MV-4-11 (cell line): ENCODE results near the gene TIAM1.

Source experiments
- DNase-seq: peaks from one replicate; lab custom pipeline; 2025; lab: John Stamatoyannopoulos, UW

Gene TIAM1

DNA sequence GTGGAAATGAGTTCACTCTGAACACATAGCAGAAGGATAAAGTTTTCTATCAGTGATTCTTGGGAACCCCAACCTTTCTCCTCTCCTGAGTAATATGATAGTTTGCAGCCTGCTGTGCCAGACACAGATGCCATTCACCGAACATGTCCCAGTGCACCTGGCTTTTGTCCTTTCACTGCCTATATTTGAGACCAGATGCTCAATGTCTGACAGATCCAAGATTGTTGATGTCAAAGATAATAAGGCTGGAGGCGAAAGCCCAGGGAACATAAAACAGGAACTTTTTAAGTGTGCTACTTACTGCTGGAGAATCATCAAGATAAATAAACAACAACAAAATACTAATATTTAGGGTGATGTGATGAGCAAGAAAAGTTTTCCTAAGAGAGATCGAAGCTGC, 139.3 kb downstream of the TIAM1 start:
- no peak for DNase-seq

DNA sequence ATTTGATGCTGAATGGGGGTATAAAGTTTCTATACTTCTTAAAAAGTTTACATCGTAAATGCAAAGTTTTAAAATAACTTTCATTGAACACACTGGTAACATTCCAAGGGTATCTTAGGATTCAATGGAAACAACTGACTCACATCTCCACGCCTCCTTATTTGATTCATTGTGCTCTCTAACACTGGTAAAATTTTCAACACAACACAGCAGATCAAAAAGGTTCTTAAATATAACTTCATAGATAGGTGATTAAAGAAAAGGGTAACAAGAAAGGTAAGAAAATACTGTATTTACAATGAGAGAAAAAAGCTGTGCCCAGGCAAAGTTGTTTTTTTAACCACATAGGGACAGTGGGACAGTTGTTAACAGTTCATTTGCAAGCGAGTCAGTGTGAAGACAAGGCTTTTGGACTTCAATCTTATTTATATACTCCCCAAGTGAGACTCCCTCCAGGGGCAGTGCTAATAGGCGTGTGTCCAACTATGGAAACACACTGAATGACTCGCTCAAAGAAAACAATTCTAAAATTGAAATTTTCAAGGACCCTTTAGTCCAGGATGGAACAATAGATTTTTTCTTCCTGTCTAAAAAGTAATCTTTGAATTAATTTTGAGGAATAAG, 140.5 kb downstream of the TIAM1 start:
- DNase-seq, result no peak

DNA sequence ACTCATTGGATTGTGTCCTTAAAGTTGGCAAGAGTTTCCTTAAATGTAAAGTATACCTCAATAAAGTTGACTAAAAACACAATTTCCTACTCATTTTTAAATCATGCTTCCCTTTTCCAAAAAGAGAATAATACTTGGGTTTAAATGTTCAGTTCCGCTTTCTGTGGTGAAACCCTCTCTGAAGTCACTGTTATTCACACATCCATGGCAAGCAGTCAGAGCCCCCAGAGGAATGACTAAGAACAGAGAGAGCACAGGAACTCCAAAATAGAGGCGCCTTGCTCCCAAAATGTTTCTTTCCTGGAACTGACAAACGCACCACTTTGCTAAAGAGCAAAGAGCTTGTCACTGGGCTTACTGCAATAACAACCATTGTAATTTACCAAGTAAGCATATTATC, 142.5 kb downstream of the TIAM1 start:
- peak; percentile 96 for DNase-seq

DNA sequence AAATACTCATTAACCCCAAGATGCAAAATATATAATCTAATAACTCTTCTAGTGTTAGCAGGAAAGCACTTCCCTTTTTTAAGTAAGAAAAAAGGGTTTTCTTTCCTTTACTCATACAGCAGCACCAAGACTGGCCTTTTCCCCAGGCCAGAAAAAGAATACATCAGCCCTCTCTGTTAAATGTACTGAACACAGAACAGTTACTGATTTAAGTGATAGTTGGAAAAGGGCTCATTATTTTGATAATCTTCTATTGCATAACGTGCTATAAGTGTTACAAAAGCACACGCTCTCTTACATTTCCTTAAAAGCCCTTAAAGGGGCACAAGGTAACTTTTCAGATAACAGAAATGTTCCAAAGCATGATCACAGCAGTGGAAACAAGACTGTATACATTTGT, 142.9 kb downstream of the TIAM1 start:
- no peak for DNase-seq

DNA sequence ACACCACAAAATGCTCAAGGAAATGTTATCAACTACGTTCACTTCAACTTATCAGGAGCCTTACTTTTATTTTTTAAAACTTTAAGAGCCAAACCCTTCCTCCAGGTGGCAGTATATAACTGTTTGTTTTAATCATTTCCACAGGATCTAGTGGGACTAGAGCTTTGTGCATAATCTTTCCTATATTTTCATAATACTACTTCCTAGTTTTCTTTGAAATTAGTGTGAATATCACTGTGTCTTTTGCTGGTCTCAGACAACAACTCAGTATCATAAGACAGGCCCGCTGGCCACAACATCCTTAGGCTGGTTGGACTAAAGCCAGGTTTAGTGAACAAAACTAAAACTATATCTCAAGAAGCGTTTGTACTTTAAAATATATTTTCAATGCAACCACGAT, 145.5 kb downstream of the TIAM1 start:
- peak; percentile 61 for DNase-seq

DNA sequence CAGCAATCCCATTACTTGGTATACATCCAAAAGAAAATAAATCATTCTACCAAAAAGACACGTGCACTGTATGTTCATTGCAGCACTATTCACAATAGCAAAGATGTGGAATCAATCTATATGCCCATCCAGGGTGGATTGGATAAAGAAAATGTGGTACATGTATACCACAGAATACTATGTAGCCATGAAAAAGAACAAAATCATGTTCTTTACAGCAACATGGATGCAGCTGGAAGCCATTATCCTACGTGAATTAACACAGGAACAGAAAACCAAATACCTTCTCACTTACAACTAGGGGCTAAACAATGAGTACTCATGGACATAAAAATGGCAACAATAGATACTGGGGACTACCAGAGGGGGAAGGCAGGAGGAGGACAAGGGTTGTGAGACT, 147.3 kb downstream of the TIAM1 start:
- no peak for DNase-seq

DNA sequence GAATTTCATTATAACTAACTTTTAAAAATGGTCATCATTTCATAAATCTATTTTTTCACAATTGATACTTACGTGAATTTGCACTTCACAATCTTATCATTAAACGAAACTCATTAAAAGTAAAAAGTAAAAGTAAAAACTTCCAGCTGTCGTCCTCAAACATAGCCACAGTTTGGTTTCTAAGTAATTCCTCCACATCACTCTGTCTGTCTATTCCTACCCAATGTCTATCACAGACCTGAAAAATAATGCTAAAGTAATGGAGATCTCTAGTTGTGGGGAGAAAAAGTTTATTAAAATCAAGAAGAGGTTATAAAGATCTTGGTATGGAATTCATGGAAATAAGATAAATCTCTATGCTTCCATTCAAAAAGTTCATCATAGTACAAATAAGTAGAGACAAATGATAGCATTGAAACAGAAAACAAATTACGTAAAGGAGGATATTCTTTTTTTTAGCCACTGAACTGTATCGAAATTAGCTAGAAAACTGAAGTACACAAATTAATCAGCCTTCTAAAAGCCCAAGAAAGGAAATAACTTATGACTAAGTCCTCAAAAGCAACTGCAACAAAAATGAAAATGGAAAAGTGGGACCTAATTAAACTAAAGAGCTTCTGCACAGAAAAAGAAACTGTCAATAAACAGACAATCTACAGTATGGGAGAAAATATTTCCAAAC, 148.6 kb downstream of the TIAM1 start:
- no peak for DNase-seq

DNA sequence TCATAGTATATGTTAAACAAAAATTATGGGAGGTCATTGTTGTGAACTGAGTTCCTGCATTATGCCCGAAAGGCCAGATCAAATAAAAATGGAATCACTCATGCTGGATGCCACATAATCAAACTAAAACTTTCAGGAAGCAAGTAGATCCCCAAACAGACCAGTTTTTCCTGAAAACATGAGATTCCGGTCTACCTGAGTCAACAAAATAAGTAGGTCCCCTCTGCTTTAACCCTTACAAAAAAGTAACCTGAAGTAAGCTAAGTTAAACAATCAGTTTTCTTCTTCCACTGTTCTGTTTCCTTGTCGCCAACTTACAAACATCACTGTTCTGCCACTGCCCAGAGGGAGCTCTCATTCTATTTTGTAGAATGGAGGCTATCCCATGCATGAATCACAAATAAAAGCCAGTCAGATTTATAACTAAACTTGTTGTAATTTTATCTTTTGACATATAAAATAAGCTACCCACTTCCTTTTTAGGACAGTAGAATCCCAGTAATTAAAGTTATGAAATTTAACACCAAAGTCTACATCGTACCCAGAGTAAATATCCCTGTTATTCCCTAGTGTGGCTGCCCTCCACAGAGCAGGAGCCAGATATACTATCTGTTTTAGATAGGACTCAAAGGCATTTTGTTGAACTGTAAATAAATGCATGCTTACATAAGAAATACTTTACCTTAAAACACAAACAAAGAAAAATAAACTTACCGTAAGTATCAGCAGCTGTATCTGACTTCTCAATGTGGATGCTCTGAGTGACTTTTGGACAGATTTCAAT, 149.4 kb downstream of the TIAM1 start:
- no peak for DNase-seq

DNA sequence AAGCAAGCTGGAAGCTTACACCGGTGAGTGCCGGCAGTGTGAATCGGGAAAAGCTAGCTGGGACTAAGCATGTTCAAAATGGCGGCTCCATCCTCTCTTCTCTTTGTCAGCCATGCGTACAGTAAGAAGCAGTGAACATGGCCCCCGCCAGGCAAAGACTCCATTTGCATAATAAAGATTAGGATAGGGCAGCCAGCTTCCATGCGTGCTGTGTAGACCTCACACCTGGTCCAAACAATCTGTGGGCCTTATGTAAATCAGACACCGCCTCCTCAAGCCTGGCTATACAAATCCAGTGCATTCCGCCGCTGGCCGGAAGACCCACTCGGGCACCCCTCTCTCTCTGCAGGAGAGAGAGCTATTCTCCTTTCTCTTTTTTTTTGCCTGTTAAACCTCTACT, 150.3 kb downstream of the TIAM1 start:
- no peak for DNase-seq

DNA sequence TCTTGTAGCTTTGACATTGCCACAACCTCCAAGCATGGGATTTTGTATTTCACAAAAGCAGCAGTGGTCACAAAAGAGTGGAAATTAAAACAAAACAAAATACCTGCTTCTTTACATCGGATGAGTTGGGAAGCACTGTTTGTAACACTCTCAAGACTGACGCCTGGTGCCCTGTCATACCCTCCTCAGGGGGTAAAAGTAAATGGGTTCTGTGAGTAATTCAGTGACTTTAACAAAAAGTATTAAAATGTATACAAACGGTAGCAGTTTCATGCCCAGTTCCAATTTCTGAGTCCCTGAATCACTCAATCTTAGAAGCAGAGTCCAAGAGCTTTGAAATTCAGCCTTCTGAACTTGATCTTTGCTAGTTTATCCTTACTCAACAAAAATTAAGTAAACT, 152.5 kb downstream of the TIAM1 start:
- DNase-seq, result no peak

DNA sequence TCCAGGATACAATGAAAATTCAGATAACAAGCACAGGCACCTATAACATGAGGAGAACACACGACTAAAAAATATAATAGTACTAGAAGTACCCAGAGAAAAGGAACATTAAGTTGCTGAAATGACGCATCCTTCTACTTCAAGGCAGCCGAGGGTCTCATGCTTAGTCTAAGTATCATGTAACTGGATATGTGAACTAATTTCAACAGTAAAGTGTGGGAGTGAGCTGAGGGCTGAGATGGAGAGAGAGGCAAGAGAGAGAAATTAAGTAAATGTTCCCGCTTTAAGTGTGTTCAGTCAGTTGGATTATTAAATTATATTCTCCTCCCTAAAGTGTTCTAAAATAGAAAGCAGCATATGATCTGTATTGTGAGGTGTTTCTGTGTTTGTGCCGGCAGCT, 153.5 kb downstream of the TIAM1 start:
- DNase-seq, result no peak

DNA sequence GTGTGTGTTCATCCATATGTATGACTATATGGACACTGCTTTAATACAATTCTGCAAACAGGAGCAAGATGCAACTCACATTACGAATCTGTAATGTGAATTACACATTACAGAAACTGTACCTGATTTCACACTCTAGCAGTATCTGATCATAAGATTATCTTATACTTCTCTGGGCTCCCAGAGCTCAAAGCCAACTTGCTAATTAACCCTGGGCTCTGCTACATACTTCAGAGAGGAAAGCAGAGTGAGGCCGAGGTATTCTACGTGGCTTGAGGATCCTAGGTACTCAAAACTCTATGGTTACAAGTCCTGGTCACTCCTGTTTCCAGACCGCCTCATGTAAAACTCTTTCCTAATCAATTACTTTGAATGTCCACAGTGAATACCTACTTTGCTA, 156.6 kb downstream of the TIAM1 start:
- DNase-seq, result no peak

DNA sequence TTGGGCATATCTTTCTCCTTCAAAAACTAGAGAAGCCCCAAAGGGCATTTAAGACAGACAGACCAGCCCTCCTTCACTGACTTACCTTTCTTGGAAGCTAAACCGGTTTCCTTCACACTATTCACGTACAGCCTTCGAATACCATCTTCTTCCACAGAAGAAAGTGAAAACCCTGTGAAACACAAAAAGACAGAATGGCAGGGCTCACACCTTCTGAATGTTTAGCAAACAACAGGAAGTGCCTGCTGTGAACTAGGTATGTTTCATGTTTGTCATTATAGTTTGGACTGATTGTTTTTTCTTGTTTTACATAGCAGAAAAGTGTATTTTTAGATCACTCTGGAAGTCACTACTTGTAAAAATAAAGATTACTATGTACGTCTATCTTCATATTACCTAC, 157.1 kb downstream of the TIAM1 start:
- DNase-seq, result no peak

DNA sequence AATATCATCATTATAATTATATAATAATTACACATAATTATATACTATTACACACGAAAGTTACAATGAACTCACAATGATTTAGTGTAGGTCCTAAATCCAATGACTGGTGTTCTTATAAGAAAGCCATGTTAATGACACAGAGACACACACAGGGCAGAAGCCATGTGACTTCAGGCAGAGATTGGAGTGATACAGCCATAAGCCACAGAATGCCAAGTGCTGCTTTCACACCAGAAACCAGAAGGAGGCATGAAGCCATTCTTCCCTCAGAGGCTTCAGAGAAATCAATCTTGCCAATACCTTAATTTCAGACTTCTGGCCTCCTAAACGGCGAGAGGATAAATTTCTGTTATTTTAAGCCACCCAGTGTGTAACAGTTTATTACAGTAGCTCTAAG, 158.4 kb downstream of the TIAM1 start:
- no peak for DNase-seq

DNA sequence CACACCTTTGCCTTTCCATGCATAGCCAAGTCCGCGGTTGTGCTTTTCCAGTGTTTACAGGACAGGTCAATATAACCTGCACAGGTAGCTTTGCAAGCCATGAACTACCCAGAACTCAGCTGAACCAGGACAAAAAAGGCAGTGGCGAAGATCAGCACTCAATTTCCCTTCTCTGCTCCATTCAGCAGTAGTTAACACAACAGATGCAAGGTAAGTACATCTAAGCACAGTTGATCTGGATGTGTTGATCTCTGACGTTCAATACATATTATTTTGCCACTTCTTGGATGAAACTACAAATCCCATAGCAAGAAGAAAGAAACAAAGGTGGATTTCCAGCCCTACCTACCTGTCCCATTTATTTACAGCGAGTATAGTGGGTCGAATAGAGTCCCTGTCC, 159.2 kb downstream of the TIAM1 start:
- no peak for DNase-seq

DNA sequence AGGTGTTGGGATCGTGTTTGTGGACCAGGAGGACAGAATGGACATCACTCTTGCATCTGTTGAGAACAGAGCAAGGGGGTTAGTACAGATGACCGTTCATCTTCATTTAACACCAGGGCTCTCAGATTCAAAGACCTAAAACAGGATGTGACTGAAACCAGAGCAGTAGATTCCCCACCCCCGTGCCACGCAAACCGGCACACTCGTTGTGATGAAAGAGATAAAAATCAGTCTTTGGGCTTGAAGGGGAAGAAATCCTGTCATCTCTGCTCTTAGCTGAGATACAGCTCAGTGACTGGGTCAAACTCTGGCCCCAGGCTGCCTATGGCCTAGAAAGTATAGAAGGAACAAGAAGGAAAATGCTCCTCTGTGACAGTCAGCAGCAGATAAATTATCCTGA, 159.6 kb downstream of the TIAM1 start:
- DNase-seq, result peak; percentile 15

DNA sequence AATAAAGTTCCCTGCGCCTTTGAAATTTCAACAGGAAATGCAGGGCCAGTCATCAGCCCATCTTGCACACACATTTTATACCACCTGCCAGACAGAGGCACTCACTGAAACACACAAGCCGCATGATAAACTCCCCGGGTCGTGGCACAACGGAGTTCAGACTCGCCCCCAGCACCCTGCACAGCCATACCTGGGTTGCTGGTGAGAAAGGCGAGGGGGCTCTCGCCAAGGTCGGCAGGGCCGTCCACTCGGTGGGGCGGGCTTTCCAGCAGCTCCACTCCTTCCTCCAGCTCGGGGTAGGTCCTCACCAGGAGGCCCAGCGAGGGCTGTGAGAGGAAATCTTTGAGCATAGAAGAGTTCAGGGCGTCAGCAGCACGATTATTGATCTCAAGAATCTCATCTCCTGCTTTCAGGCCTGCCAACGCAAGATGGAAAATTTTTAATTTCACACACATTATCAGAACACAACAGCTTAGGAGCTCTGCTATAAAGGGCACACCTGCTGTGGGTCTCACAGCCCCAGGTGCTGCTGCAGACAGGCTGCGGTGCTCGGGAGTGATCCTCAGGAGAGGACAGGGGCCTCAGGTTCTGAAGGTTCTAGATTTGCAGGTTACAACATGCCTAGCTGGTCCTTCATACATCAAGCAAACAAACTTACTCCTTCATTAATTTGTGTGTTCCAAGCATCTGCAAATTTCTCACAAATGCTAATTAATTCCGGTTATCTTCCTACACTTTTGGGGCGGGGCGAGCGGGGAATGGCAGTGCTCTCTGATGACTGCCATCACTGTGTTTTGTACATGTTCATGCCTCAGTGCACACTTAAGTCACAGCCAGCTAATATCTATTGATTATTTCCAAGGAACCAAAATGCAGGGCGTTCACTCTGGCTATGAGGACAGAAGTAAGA, 161.6 kb downstream of the TIAM1 start:
- DNase-seq, result no peak

DNA sequence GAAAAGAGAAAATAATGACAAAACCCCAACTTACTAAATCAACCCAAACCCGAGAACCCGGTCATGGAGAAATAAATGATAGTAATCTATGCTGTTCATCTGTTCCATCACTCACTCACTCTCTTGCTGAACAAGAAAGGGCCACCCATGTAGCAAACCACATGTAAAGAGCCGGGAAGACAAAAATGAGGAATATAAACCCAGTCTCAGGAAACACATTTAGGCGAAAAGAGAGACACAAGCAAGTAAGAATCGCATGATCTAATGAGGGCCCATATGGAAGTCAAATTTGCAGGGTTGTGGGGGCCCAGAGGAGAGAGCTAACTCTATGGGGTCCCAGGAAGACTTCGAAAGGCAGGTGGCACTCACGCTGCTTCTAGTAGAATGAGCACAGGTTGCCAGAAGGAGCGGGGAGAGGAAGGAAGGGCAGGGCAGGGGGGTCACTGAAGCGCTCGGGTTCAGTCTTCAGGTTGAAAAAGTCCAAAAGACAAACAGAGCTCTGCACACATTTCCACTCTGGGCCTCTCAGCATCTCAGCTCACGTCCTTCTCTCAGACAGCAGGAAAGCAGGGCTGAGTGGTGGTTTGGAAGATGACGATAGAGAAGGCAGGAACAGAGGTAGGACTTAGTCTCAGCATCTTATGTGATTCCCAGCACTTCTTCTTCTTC, 162.8 kb downstream of the TIAM1 start:
- no peak for DNase-seq

DNA sequence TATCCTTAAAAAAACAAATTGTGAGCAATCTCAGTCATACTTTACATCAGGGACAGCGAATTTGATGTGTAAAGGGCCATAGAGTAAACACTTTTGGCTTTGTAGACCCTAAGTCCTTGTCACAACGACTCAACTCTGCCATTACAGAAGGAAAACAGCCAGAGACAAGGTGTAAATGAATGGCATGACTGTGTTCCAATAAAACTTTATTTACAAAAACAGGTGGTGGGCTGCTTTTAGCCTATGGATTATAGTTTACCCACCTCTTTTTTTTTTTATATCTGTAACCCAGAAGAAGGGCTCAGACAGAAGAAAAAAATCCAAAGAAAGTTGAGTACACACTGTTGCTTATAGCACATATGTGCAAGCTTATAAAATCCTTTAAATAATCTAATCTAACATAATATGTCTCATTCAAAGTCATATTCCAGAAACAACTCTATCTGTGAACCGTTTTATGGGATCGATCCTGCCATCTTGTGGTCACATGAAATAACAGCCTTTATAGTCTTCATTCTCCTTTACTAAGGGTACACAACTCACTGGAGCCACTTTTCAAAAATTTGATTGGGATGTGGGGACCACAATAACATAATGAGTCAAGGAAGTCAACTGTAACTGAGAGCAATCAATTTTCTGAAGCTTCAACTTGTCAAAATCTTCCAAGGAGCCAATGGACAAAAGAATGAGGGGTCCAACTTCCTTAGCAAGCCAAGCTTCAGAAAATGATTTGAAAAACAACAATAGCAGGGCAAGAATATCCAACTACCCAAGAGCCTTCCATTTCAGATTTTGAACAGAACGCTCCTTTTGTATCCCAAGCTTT, 163.6 kb downstream of the TIAM1 start:
- peak; percentile 25 for DNase-seq

DNA sequence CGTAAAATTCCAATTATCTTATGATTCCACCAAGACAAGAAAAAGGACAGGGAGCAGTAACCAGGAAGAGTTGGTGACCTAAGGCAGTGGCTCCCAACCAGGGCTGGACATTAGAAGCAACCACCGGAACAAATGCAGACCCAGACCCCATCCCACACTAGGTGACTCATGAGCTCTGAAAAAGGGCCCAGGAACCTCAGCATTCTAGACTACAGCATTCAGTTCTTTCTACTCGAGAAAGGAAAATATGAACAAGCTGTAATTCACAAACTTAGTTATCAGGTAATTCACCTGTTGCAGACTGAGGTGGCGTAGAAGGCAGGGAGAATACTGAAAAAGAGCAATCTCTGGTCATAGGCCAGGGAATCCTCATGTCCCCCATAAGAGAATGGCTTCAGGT, 167.3 kb downstream of the TIAM1 start:
- DNase-seq, result no peak

DNA sequence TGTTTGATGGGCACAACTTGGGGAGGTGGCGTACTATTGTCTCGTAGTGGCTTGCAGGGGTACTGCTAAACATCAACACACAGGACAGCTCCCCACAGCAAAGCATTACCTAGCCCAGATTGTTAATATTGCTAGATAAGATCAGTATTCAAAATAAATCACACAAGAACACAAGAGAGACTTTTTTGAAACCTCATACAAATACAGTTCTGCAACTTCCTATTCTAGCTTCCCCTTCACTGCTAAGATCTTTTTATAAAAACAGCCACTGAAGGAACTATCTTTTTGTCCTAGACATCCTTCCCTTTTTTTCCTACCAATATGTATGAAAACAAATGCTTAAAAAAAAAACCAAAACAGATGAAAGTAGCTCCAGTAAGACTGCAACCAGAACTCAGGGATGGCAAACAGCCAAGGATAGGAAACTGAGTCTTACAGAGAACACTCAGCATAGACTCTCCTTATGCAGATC, 167.9 kb downstream of the TIAM1 start:
- peak; percentile 70 for DNase-seq
